Spleen (tissue), 11 donors: ENCODE data around the gene EPAS1. TPM values are rescaled to one million over a fixed set of nuclear protein-coding genes. Genes with fewer than 3 reads are reported as not detected.

Source experiments
- DNase-seq: peaks from one replicate; pipeline ENCODE4 v3.0.0-alpha.2; 2020
- H3K27ac ChIP-seq, 8 donors: fragments of 200-600 bp; sonication (generic) in 7 of 8; 1 replicate in 4 of 8; 2 replicates in 4 of 8; pipeline versions ENCODE4 v1.5.0 to v1.8.0; 2016 to 2021; ENCODE audit warnings: inconsistent platforms in 4 of 8, mild to moderate bottlenecking in 4 of 8, moderate library complexity in 1 of 8
- H3K27me3 ChIP-seq, 7 donors: fragments of 200-600 bp; sonication (generic) in 6 of 7; replicated peaks in 1 of 7; 1 replicate in 4 of 7; 2 replicates in 3 of 7; pipeline versions ENCODE4 v1.5.0 to v1.8.0; 2016 to 2021; ENCODE audit warnings: inconsistent platforms in 3 of 7, mild to moderate bottlenecking in 1 of 7
- H3K36me3 ChIP-seq, 6 donors: fragments of 200-600 bp; sonication (generic) in 5 of 6; 1 replicate in 4 of 6; 2 replicates in 2 of 6; pipeline versions ENCODE4 v1.5.0 to v1.8.0; 2016 to 2021; ENCODE audit warnings: inconsistent platforms in 2 of 6
- H3K4me1 ChIP-seq, 6 donors: fragments of 200-600 bp; sonication (generic) in 5 of 6; 1 replicate in 3 of 6; 2 replicates in 3 of 6; pipeline versions ENCODE4 v1.5.0 to v1.8.0; 2016 to 2021; ENCODE audit warnings: inconsistent platforms in 3 of 6
- H3K4me3 ChIP-seq, 8 donors: fragments of 200-600 bp; sonication (generic) in 7 of 8; 1 replicate in 4 of 8; 2 replicates in 4 of 8; pipeline versions ENCODE4 v1.5.0 to v1.8.0; 2016 to 2021; ENCODE audit warnings: inconsistent platforms in 4 of 8, mild to moderate bottlenecking in 4 of 8, moderate library complexity in 2 of 8
- H3K9me3 ChIP-seq, 8 donors: fragments of 200-600 bp; sonication (generic) in 7 of 8; 1 replicate in 4 of 8; 2 replicates in 4 of 8; pipeline versions ENCODE4 v1.5.0 to v1.8.0; 2016 to 2021; ENCODE audit warnings: inconsistent platforms in 4 of 8
- POLR2A ChIP-seq, 3 donors: fragments of 450-650 bp; IDR thresholded peaks; one replicate each; pipeline ENCODE4 v1.5.1; 2017; ENCODE audit warnings: antibody characterized with exemption in 3 of 3, mild to moderate bottlenecking in 1 of 3
- POLR2AphosphoS5 ChIP-seq, 3 donors: sonication (generic); formaldehyde crosslinking; IDR thresholded peaks; one replicate each; pipeline ENCODE4 v1.5.1; 2017; ENCODE audit warnings: antibody characterized with exemption in 3 of 3
- WGBS, 5 donors: extraction: QIAGEN DNeasy Blood & Tissue Kit in 3 of 5; methylation state at CpG; one replicate each; pipeline versions ENCODE4 v1.1.5 to v1.1.7; 2013 to 2018; 5-methylcytosine and 5-hydroxymethylcytosine counted together
- intact Hi-C: fragments of 100-400 bp; cut with DNase I; formaldehyde crosslinking; loops from one replicate; pipeline ENCODE4 v1.15.0; 2023; ENCODE audit warnings: low total_unique reads
- polyA plus RNA-seq, 3 donors: library from polyadenylated mRNA; stranded (reverse); fragments of 200-250 nt; gene quantifications; one replicate each; pipeline ENCODE4 v1.2.1, GENCODE V29; 2013
- total RNA-seq, 7 donors: library from RNA; depleted of rRNA in 3 of 7; stranded (reverse); fragments of >200 nt in 3 of 7; fragmentation: NEBNext Ultra II Directional in 4 of 7; extraction: Animal tissue kit (Norgen Biotek cat#: 25700) in 4 of 7; gene quantifications; one replicate each; pipeline versions ENCODE4 v1.1.0 to v1.2.1, GENCODE V29; 2016 to 2021
- TF ChIP-seq, protein P1 (sequence below), 11 experiments: fragments of 200-600 bp in 7 of 11; fragments of 450-650 bp in 4 of 11; sonication (generic) in 4 of 11; IDR thresholded peaks in 8 of 11; conservative IDR thresholded peaks in 3 of 11; 1 replicate in 7 of 11; 2 replicates in 4 of 11; pipeline versions ENCODE4 v1.4.0 to v1.8.0; 2016 to 2021; ENCODE audit warnings: antibody characterized with exemption in 11 of 11, inconsistent platforms in 4 of 11, mild to moderate bottlenecking in 1 of 11
- donor health status: healthy with polysubstance abuse.
- donor health status: DM: no; HTN: no; CAD: no; lungs with moderate emphysema.
- donor health status: DM: no; HTN: no; CAD: no.
- donor health status: Bipolar disorder and iron deficiency.
- donor health status: healthy.
- donor health status: DM: no; HTN: no; CAD: no.
- donor health status: DM: yes; HTN: yes; CAD: no.

Gene EPAS1
- total and polyA plus RNA-seq, 10 donors, result 30.5 to 330 (median 213) TPM

DNA sequence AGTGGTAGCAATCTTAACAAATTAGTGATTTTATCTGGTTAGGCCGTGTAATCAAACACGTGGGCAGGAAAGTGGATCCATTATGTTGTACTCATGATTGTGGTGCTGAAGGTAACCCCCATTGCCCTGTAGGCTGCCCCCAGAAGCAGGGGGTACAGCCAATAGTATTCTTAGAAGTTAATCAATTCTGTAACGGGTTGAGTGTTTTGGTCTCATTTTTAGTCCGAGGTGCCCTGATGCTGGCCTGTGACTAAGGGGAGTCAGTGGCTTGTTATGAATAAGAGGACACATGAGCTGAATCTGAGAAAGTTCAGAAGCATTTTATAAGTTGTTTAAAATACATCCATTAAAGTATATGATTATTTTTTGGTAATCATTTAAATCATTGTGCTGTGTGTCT is 8.6 kb downstream of the EPAS1 start:
- Histone ChIP-seq H3K9me3 (no peaks in the 10 kb centered on the region), H3K27me3 (peaks cover 0 to 14% (median 0%) of the 10 kb centered on the region in 7 donors), H3K4me1 (peaks cover 11 to 81% (median 48%) of the 10 kb centered on the region in 6 donors), H3K36me3 (no peaks in the 10 kb centered on the region), H3K4me3 (no peak overlapping the region), H3K27ac (peak overlapping the region in 4 of 8 donors; percentile 47 to 56 (median 52))
- no peak for DNase-seq
- TF ChIP-seq, protein P1, sequence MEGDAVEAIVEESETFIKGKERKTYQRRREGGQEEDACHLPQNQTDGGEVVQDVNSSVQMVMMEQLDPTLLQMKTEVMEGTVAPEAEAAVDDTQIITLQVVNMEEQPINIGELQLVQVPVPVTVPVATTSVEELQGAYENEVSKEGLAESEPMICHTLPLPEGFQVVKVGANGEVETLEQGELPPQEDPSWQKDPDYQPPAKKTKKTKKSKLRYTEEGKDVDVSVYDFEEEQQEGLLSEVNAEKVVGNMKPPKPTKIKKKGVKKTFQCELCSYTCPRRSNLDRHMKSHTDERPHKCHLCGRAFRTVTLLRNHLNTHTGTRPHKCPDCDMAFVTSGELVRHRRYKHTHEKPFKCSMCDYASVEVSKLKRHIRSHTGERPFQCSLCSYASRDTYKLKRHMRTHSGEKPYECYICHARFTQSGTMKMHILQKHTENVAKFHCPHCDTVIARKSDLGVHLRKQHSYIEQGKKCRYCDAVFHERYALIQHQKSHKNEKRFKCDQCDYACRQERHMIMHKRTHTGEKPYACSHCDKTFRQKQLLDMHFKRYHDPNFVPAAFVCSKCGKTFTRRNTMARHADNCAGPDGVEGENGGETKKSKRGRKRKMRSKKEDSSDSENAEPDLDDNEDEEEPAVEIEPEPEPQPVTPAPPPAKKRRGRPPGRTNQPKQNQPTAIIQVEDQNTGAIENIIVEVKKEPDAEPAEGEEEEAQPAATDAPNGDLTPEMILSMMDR (IDR thresholded peaks at IDR 0.05 in 8 of 11, conservative IDR thresholded peaks at IDR 0.05 in 3 of 11), result no peak
- TF ChIP-seq POLR2AphosphoS5 (IDR thresholded peaks at IDR 0.05), result no peak
- TF ChIP-seq POLR2A (IDR thresholded peaks at IDR 0.05), result no peak
- WGBS, 5 donors, result 62 to 82% (median 71%) methylated on average over 4 of the region's 4 CpGs
- intact Hi-C loops, result no loop called here

DNA sequence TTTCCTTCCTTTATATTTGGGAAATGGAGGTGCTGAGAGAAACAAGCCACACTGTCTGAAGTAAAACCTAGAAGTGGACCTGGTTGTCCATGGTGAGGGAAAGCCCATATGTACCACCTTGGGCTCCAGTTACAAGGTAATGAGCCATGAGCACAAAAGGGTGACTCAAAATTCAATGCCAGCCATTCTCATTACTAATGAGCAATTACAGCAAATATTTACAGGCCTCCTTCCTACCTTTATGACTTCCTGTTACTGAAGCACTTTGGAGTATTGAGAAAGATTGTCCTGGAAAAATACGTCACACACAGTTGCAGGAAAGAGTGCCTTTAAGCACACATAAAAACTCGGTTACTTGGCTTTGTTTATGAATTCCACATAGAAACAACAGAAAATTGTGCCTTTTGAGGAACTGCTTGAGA is 9.1 kb downstream of the EPAS1 start:
- H3K27ac ChIP-seq, result peak overlapping the region in 5 of 8 donors; percentile 25 to 56 (median 49)
- peaks cover 0 to 8% (median 0%) of the 10 kb centered on the region in 7 donors for H3K27me3 ChIP-seq
- 26 to 53% (median 34%) methylated on average over 2 of the region's 2 CpGs for WGBS, 5 donors
- DNase-seq, result no peak
- no peaks in the 10 kb centered on the region for H3K36me3 ChIP-seq
- intact Hi-C loops, result no loop called here
- TF ChIP-seq POLR2A (IDR thresholded peaks at IDR 0.05), result no peak
- TF ChIP-seq, protein P1 (IDR thresholded peaks at IDR 0.05 in 8 of 11, conservative IDR thresholded peaks at IDR 0.05 in 3 of 11), result no peak
- no peak overlapping the region for H3K4me3 ChIP-seq
- no peaks in the 10 kb centered on the region for H3K9me3 ChIP-seq
- H3K4me1 ChIP-seq, result peaks cover 11 to 81% (median 47%) of the 10 kb centered on the region in 6 donors

DNA sequence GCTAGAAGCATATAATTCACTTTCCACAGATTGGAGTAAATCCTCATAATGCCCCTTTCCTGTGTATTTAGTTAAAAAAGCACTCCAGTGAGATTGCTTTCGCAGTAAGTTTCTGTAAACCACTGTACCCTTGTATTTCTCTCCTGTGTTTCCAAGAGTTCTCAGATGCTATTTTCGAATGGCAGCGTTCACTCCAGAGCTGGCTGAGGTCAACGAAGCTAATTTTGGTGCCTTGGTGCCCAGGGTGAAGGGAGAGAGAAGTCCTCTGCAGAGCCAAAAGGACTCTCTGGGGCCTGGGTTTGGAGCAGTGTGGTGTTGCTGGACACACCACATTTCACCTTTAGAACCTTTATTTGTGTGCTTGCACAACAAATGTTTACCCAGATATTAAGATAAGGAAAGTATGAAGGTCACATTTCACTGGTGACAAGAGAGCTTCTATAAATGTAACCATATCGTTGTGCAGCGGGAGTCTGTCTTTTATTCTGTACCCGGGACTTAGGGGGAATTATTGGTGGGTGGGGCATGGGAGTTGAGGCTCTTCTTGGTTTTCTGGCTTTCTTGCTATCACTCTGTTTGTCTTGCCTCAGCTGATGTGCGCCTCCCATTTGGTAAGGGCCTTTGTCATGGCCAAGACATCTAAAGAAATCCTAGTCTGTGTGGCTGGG is 9.9 kb downstream of the EPAS1 start:
- Histone ChIP-seq H3K4me1 (peaks cover 11 to 74% (median 48%) of the 10 kb centered on the region in 6 donors), H3K27me3 (peaks cover 0 to 5% (median 0%) of the 10 kb centered on the region in 7 donors), H3K36me3 (no peaks in the 10 kb centered on the region), H3K27ac (peak overlapping the region in 5 of 8 donors; percentile 25 to 56 (median 49)), H3K9me3 (no peaks in the 10 kb centered on the region), H3K4me3 (no peak overlapping the region)
- intact Hi-C loops, result no loop called here
- TF ChIP-seq, protein P1 (IDR thresholded peaks at IDR 0.05 in 8 of 11, conservative IDR thresholded peaks at IDR 0.05 in 3 of 11), result no peak
- TF ChIP-seq POLR2A (IDR thresholded peaks at IDR 0.05) (no peak), POLR2AphosphoS5 (IDR thresholded peaks at IDR 0.05) (no peak)
- DNase-seq, result no peak
- WGBS, 5 donors, result 73 to 86% (median 80%) methylated on average over 8 of the region's 8 CpGs

DNA sequence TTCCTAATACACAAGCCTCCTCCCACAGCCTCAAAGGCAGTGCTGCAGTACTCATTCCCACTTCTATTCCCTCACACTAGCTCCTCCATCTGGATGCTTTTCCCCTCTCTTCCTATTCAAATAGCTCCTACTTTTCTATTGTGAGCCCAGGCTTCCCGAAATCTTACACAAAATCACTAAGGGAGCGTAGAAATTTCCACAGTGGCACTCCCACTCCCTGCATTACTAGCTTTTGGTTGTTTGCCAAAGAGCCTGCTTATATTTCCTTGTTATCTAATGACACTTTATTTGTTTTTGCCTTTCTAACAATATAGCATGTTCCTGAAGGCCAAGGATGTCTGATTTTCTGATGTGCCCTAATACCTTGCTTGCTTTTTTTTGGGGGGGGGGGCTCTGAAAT is 10.9 kb downstream of the EPAS1 start:
- TF ChIP-seq, protein P1 (IDR thresholded peaks at IDR 0.05 in 8 of 11, conservative IDR thresholded peaks at IDR 0.05 in 3 of 11), result no peak
- TF ChIP-seq POLR2A (IDR thresholded peaks at IDR 0.05) (no peak), POLR2AphosphoS5 (IDR thresholded peaks at IDR 0.05) (no peak)
- Histone ChIP-seq H3K4me1 (peaks cover 11 to 75% (median 44%) of the 10 kb centered on the region in 6 donors), H3K9me3 (no peaks in the 10 kb centered on the region), H3K27ac (peak overlapping the region in 5 of 8 donors; percentile 25 to 56 (median 49)), H3K4me3 (no peak overlapping the region), H3K27me3 (peaks cover 0 to 5% (median 0%) of the 10 kb centered on the region in 7 donors), H3K36me3 (no peaks in the 10 kb centered on the region)
- 68 to 84% (median 79%) methylated on average over 2 of the region's 2 CpGs for WGBS, 5 donors
- DNase-seq, result no peak
- intact Hi-C loops, result no loop called here
